Astrocyte of the spinal cord (primary cell): ENCODE data around the gene TEF.

ENCODE experiments used
- DNase-seq: peaks from one replicate; pipeline ENCODE4 v3.0.0; 2011; ENCODE audit warnings: low read depth, low spot score
- H3K4me3 ChIP-seq: 2 replicates; pipeline ENCODE4 v1.5.1; 2011; ENCODE audit warnings: low read depth, mild to moderate bottlenecking, low read length, moderate library complexity
- in situ Hi-C: cut with HindIII; loops from 2 replicates; pipeline ENCODE4 v1.10.0; 2017; ENCODE audit warnings: low sequenced_read_pairs
- TF ChIP-seq, protein P1 (sequence below): IDR thresholded peaks from 2 replicates; pipeline ENCODE4 v1.5.1; 2012; ENCODE audit warnings: low read depth, mild to moderate bottlenecking, low read length, inconsistent platforms

TEF gene

DNA sequence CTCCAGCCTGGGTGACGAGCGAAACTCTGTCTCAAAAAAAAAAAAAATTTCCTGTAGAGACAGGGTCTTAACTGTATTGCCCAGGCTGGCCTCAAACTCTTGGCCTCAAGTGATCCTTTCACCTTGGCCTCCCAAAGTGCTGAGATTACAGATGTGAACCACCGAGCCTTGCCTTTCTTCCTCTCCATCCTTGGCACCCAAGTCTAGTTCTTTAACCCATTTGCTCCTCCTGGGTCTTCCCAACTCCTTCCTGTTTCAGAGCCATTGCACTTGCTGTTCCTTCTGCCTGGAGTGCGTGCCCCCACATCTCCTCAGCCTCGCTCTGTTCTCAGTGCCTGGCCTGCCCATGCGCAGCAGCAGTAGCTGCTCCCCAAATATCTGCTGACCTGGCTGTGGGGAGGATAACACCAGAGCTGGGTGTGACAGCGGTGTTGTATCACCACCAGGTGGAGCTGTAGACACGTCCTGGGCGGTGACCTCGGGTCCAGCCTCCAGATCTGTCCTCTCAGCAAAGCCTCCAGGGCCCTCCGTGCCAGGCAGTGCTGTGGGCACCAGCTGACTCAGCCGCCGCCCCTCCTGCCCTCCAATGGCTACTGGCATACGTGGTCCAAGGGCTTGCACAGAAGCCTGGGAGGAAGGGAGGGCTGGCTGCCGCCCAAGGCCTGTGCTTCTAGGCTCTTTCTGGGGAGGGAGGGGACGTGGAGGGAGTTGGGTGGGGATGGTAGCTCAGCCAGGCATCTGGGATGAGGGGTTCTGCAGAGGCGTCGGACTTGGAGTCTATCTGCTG is 22.0 kb downstream of the TEF start:
- TF ChIP-seq, protein P1, sequence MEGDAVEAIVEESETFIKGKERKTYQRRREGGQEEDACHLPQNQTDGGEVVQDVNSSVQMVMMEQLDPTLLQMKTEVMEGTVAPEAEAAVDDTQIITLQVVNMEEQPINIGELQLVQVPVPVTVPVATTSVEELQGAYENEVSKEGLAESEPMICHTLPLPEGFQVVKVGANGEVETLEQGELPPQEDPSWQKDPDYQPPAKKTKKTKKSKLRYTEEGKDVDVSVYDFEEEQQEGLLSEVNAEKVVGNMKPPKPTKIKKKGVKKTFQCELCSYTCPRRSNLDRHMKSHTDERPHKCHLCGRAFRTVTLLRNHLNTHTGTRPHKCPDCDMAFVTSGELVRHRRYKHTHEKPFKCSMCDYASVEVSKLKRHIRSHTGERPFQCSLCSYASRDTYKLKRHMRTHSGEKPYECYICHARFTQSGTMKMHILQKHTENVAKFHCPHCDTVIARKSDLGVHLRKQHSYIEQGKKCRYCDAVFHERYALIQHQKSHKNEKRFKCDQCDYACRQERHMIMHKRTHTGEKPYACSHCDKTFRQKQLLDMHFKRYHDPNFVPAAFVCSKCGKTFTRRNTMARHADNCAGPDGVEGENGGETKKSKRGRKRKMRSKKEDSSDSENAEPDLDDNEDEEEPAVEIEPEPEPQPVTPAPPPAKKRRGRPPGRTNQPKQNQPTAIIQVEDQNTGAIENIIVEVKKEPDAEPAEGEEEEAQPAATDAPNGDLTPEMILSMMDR: peak; percentile 96
- H3K4me3 ChIP-seq: no peak overlapping the region
- in situ Hi-C loops: no loop called here
- DNase-seq: peak; percentile 75

DNA sequence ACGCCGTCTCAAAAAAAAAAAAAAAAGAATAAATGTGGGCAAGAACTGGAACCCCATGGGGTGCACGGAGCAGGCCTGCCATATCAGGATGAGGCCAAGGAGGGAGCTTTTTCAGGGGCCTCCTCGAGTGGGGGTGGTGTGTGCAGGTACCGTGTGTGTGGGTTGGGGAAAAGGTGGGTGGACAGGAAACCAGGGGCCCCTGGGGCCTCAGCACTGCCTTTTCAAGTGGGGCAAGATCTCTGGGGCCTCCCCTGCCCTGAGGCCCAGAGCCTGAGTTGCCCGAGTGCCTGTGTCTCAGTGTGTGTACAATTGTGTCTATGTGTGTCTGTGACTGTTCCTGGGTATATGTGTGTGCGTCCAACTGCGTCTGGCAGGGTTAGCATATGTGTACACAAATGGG is 23.8 kb downstream of the TEF start:
- in situ Hi-C loops: no loop called here
- TF ChIP-seq, protein P1: no peak
- DNase-seq: no peak
- no peak overlapping the region for H3K4me3 ChIP-seq

DNA sequence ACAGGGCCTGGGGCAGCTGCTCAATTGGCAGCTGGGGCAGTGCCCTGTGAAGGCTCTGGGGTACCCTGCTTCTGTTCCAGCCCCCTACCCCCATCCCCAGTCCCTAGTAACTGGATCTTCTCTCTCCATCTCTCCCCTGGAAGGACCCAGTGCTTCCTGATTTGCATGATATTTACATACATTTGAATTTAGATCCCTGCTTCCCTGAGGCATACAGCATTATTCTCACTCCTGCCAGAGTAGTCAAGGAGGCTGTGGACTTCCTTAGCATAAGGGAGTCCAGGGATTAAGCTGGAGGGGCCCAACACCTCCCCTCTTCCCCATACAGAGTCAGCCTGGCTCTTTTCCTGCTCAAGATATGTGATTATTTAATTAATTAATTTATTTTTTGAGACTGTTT is 24.7 kb downstream of the TEF start:
- TF ChIP-seq, protein P1: no peak
- H3K4me3 ChIP-seq: no peak overlapping the region
- in situ Hi-C loops: no loop called here
- DNase-seq: no peak

DNA sequence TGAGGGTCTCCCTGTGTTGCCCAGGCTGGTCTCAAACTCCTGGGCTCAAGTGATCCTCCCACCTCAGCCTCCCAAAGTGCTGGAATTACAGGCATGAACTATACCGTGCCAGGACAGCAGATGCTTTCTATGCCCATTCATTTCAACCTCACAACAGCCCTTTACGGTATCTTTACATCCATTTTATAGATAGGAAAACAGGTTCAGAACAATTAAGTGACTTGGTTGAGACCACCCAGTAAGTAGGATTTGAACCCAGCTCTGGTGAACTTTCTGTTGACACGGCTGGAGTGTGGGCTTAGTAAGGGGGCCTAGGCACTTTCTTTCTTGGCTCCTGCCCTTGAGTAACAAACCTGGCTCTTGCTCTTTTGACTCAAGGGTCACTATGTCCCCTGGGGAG is 25.7 kb downstream of the TEF start:
- in situ Hi-C loops: no loop called here
- no peak for DNase-seq
- TF ChIP-seq, protein P1: no peak
- no peak overlapping the region for H3K4me3 ChIP-seq

DNA sequence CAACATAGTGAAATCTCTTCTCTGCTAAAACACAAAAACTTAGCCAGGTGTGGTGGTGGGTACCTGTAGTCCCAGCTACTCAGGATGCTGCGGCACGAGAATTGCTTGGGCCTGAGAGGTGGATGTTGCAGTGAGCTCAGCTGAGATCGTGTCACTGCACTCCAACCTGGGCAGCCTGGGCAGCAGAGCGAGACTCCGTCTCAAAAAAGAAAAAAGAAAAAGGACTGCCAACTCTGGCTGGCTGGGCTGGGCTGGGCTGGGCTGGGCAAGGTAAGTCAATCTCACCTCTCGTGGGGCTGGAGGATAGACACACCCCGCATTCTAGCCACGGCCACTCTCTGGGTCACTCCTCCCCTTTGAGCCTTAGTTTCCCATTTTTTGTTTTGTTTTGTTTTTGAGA is 26.9 kb downstream of the TEF start:
- DNase-seq: no peak
- no peak overlapping the region for H3K4me3 ChIP-seq
- in situ Hi-C loops: no loop called here
- TF ChIP-seq, protein P1: no peak

DNA sequence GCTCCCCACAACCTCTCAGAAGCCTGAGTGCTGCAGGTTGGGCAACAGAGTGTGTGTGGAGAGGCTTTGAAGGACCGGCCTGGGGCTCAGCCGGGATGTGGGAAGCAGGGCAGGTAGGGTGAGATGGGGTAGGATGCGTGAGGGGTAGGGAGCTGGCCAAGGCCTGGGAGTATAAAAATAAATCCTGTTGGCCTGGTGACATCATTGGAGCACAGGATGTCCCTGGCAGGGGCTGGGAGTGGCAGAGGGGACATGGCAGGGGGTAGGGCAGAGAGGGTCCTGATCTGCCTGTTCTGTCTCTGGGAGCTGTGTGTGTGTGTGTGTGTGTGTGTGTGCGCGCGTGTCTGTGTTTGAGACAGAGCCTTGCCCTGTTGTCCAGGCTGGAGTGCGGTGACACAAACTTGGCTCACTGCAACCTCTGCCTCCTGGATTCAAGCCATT is 28.6 kb downstream of the TEF start:
- no peak overlapping the region for H3K4me3 ChIP-seq
- DNase-seq: no peak
- TF ChIP-seq, protein P1: no peak
- in situ Hi-C loops: no loop called here
